Tibial nerve (tissue), 3 donors: ENCODE results near the gene GDI1.

Experiments
- EP300 ChIP-seq, 2 donors: sonication (generic); formaldehyde crosslinking; IDR thresholded peaks; one replicate each; pipeline ENCODE4 v1.6.1; 2017; ENCODE audit warnings: antibody characterized with exemption in 2 of 2, mild to moderate bottlenecking in 1 of 2
- POLR2A ChIP-seq, 2 donors: fragments of 450-650 bp; IDR thresholded peaks; one replicate each; pipeline ENCODE4 v1.6.1; 2017; ENCODE audit warnings: antibody characterized with exemption in 2 of 2, mild to moderate bottlenecking in 2 of 2, moderate library complexity in 2 of 2

DNA sequence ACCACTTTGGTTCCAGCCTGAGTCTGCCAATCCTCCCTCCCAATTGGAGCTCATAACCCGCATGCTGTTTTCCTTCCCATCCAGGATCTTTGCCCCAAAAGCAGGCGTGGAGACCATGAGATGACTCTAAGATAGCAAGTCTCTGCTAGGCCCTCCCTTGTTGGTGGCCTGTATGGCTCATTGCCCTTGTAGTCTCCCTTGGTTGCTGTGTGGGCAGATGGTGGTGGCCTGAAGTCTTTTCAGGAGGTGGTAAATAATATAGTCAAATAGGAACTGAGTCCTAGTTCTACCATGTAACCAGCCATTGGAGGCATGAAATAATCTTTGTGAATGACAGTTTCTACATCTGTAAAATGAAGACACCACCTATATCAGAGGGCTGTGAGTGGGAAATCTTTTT, 7.2 kb upstream of the GDI1 start:
- TF ChIP-seq EP300 (IDR thresholded peaks at IDR 0.05), result no peak
- TF ChIP-seq POLR2A (IDR thresholded peaks at IDR 0.05), result no peak
